K562 (cell line): Measurements from ENCODE around the gene BCL2L1. TPM values are rescaled to one million over a fixed set of nuclear protein-coding genes. Genes with fewer than 3 reads are reported as not detected.

Experiments used
- BMI1 ChIP-seq: fragments of 150-350 bp; IDR thresholded peaks from 2 replicates; pipeline ENCODE4 v1.6.1; 2014; ENCODE audit warnings: low read length
- C11orf30 ChIP-seq: fragments of 450-650 bp; IDR thresholded peaks from 2 replicates; pipeline ENCODE4 v1.6.1; 2016; ENCODE audit warnings: low read depth, mild to moderate bottlenecking
- CCNT2 ChIP-seq: IDR thresholded peaks from 2 replicates; pipeline ENCODE4 v1.6.1; 2011; ENCODE audit warnings: borderline replicate concordance, low read depth, mild to moderate bottlenecking, moderate library complexity, mixed read lengths, low read length; ENCODE audit not compliant: insufficient read length; ENCODE audit errors: extremely low read depth
- ELF1 ChIP-seq: fragments of 200-800 bp; sonication (Bioruptor generic); IDR thresholded peaks from 2 replicates; pipeline ENCODE4 v1.6.1; 2016; ENCODE audit warnings: missing genetic modification characterization, missing compliant biosample characterization
- ERF ChIP-seq: fragments of 450-650 bp; formaldehyde crosslinking; IDR thresholded peaks from 2 replicates; pipeline ENCODE4 v1.4.0; 2020; ENCODE audit warnings: mild to moderate bottlenecking, mixed read lengths
- ETV1 ChIP-seq: fragments of 450-650 bp; conservative IDR thresholded peaks from 2 replicates; pipeline ENCODE4 v1.6.1; 2016; ENCODE audit warnings: missing genetic modification characterization, control low read depth, low read depth, missing compliant biosample characterization
- JUND ChIP-seq, 2 experiments: IDR thresholded peaks; 2 replicates in 1 of 2; 3 replicates in 1 of 2; pipeline ENCODE4 v1.6.1; 2011; ENCODE audit warnings: borderline replicate concordance in 2 of 2, low read depth in 2 of 2, low read length in 2 of 2, improper control_type of control experiment in 1 of 2, missing biosample characterization in 1 of 2, missing genetic modification characterization in 1 of 2, missing genetic modification reagents in 1 of 2
- MAZ ChIP-seq, 2 experiments: fragments of 450-650 bp in 1 of 2; sonication (generic) in 1 of 2; formaldehyde crosslinking; IDR thresholded peaks in 1 of 2; conservative IDR thresholded peaks in 1 of 2; 2 replicates each; pipeline versions ENCODE4 v1.4.0 to v1.5.0; 2020; ENCODE audit warnings: mild to moderate bottlenecking in 1 of 2, missing genetic modification reagents in 1 of 2
- PPARD ChIP-seq: fragments of 250-450 bp; sonication (Bioruptor Pico); IDR thresholded peaks from 2 replicates; pipeline ENCODE4 v1.8.0; 2022; ENCODE audit warnings: inconsistent platforms, mild to moderate bottlenecking, moderate library complexity
- ZBTB12 ChIP-seq: fragments of 250-450 bp; sonication (Bioruptor Pico); IDR thresholded peaks from 2 replicates; pipeline ENCODE4 v1.4.0; 2020
- ZNF318 ChIP-seq, 2 experiments: fragments of 450-650 bp; IDR thresholded peaks; 2 replicates each; pipeline ENCODE4 v1.6.1; 2016; ENCODE audit warnings: mild to moderate bottlenecking in 2 of 2, borderline replicate concordance in 1 of 2, low read depth in 1 of 2, moderate library complexity in 1 of 2
- ZNF431 ChIP-seq: sonication (generic); formaldehyde crosslinking; IDR thresholded peaks from 2 replicates; pipeline ENCODE4 v1.8.0; 2022; ENCODE audit warnings: mild to moderate bottlenecking, missing genetic modification reagents
- polyA plus RNA-seq, 8 experiments: library from polyadenylated mRNA; depleted of rRNA in 4 of 8; stranded (reverse) in 5 of 8; unstranded in 3 of 8; fragments of >200 nt; fragmentation: Nextera tagmentation in 2 of 8; fragmentation: Illumina TruSeq in 1 of 8; extraction: Ambion mirVana in 2 of 8; extraction: Trizol in 1 of 8; gene quantifications; 2 replicates each; pipeline versions ENCODE4 v1.2.1 to v1.2.3, GENCODE V29; 2011 to 2014; ENCODE audit warnings: inconsistent platforms in 1 of 8, missing spikeins in 1 of 8
- total RNA-seq, 7 experiments: library from RNA; depleted of rRNA in 6 of 7; stranded (reverse); fragments of >200 nt in 6 of 7; fragmentation: Illumina TruSeq in 2 of 7; extraction: Trizol in 2 of 7; gene quantifications; 2 replicates each; pipeline versions ENCODE4 v1.2.1 to v1.2.3, GENCODE V29; 2011 to 2021; ENCODE audit warnings: low replicate concordance in 1 of 7
- TF ChIP-seq, protein P1 (sequence below): IDR thresholded peaks from 2 replicates; pipeline ENCODE4 v1.6.1; 2011; ENCODE audit warnings: borderline replicate concordance, low read depth, mild to moderate bottlenecking, moderate library complexity, low read length; ENCODE audit not compliant: insufficient read depth, poor library complexity, severe bottlenecking

BCL2L1 gene
- total and polyA plus RNA-seq, 9 of the 15 experiments (the other 6 are each of a cell fraction or from before 2014, with no cell fraction given): 3.3 to 182 (median 120) TPM

DNA sequence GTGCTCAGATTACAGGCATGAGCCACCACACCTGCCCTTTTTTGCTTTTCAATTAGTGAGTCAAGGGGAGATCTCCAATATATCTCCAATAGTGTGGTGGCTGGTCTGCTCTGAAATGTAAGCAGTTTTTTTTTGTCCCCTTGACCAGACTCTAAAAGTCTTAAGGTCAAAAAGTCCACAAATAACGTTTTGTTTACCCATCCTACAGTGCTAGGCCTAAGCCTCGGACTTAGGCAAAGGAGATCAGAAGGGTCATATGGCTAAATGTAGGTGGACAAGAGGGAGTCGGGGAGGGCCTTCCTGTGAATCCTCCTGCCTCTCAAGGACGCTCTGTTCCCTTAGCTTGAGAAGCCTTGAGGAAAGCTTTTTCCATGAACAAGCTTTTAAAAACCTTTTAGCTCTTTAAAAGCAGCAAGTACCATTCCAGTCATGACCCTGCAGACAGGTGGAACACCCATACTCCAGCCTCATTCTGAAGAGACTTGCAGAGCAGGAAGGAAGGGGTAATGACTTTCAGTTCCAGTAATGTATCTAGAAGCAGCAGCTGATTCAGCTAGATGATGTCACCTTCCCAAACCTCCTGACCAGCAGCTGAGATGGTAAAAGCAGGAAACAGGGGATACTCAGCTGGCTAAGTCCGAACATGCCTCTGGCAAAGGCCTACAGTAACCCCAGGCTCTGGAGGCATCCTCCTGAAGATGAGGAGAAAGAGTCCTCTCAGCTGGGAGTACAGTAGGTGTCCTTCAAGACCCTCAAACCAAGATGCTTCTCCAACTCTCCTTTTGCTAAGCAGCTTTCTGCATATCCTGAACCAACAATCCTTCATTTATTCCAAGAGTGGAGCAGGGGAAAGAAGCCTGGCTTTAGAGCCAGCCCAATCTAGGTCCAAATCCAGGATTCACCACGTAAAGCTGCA is 23.6 kb downstream of the BCL2L1 start (continued):
- TF ChIP-seq ERF (CRISPR knock-in tag) (no peak), ZBTB12 (0 out of 2 replicates have a peak, but pooled peaks have one; percentile 10), JUND (IDR thresholded peaks at IDR 0.05; ENCODE audit: borderline replicate concordance, low read depth, low read length) (peak; percentile 96), JUND (tag; IDR thresholded peaks at IDR 0.05; ENCODE audit: borderline replicate concordance, low read depth, low read length) (peak; percentile 97), BMI1 (no peak), ELF1 (tag) (peak; percentile 78), ZNF318 (IDR thresholded peaks at IDR 0.05; ENCODE audit: borderline replicate concordance in 1 of 2, low read depth in 1 of 2) (peak in 1 of 2 experiments; percentile 97; a peak in 2 of 4 replicates), ZNF431 (CRISPR knock-in tag) (no peak), C11orf30 (peak; percentile 62; the same call in 1 of the 2 replicates), ETV1 (tag) (peak; percentile 62), CCNT2 (no peak), PPARD (CRISPR knock-in tag) (no peak), MAZ (CRISPR knock-in tag; conservative IDR thresholded peaks at IDR 0.05 in 1 of 2, IDR thresholded peaks at IDR 0.05 in 1 of 2) (peak in 1 of 2 experiments; percentile 25; a peak in 1 of 4 replicates)
- TF ChIP-seq, protein P1, sequence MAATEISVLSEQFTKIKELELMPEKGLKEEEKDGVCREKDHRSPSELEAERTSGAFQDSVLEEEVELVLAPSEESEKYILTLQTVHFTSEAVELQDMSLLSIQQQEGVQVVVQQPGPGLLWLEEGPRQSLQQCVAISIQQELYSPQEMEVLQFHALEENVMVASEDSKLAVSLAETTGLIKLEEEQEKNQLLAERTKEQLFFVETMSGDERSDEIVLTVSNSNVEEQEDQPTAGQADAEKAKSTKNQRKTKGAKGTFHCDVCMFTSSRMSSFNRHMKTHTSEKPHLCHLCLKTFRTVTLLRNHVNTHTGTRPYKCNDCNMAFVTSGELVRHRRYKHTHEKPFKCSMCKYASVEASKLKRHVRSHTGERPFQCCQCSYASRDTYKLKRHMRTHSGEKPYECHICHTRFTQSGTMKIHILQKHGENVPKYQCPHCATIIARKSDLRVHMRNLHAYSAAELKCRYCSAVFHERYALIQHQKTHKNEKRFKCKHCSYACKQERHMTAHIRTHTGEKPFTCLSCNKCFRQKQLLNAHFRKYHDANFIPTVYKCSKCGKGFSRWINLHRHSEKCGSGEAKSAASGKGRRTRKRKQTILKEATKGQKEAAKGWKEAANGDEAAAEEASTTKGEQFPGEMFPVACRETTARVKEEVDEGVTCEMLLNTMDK: no peak
